ENCODE data around the gene ZNF451. TPM values are rescaled to one million over a fixed set of nuclear protein-coding genes. Genes with fewer than 3 reads are reported as not detected.
A peak's percentile ranks its signal among the peaks of the same experiment; 100 is the strongest.

The ZNF451 gene
- polyA plus RNA-seq, 1 experiment, result 12.4 TPM

DNA sequence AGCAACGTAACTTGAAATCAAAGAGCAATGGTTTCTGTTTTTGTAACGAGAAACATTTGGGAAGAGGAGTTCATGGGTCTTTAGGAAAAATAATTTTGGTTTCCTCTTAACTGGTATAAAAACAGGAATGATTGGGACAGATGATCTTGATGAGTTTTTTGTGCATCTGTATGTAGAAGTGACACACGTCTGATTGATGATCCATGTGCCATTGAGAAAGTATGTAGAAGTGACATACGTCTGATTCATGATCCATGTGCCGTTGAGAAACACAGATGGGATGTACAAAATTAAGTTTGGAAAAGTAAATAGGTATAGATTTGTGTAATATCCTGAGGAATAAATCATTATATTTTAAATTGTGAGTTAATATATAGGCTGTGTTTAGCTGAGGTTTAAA is 41.4 kb upstream of the ZNF451 start:
- no peaks in the 10 kb centered on the region; the same call in 1 of the 2 replicates for H3K27me3 ChIP-seq (ENCODE audit: control insufficient read depth, insufficient read depth, low read length)
- DNase-seq (ENCODE audit: low read depth), result no peak
- TF ChIP-seq, protein P1, sequence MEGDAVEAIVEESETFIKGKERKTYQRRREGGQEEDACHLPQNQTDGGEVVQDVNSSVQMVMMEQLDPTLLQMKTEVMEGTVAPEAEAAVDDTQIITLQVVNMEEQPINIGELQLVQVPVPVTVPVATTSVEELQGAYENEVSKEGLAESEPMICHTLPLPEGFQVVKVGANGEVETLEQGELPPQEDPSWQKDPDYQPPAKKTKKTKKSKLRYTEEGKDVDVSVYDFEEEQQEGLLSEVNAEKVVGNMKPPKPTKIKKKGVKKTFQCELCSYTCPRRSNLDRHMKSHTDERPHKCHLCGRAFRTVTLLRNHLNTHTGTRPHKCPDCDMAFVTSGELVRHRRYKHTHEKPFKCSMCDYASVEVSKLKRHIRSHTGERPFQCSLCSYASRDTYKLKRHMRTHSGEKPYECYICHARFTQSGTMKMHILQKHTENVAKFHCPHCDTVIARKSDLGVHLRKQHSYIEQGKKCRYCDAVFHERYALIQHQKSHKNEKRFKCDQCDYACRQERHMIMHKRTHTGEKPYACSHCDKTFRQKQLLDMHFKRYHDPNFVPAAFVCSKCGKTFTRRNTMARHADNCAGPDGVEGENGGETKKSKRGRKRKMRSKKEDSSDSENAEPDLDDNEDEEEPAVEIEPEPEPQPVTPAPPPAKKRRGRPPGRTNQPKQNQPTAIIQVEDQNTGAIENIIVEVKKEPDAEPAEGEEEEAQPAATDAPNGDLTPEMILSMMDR (IDR thresholded peaks at IDR 0.05; ENCODE audit: insufficient read depth, low read depth, low read length), result no peak
- POLR2A ChIA-PET, result no interaction called here
- 0 out of 2 replicates have a peak overlapping the region, but pooled peaks have one; percentile 1 for H3K4me3 ChIP-seq (ENCODE audit: low read depth, low read length)
- no peaks in the 10 kb centered on the region for H3K36me3 ChIP-seq (ENCODE audit: control insufficient read depth, insufficient read depth, low read length)
- CTCF ChIA-PET, result no interaction called here

DNA sequence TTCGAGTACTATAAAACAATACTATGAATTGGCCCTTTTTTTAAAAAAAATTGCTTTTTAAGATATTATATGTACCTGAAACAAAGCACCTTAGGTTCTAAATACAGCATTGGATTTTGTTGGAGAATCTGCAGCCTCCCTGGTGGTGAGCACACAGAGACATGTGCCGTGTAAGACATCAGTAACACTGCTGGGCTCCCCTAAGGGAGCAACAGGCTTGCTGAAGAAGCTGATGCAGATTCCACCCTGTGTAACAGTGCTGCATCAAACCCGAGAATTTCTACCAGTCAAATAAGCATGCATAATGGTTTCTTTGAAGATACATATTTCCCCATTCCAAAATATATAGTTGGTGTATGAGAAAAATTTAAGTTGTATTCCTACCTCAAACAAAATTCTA is 26.1 kb upstream of the ZNF451 start:
- TF ChIP-seq, protein P1 (IDR thresholded peaks at IDR 0.05; ENCODE audit: insufficient read depth, low read depth, low read length), result no peak
- no peaks in the 10 kb centered on the region for H3K27me3 ChIP-seq (ENCODE audit: control insufficient read depth, insufficient read depth, low read length)
- H3K36me3 ChIP-seq (ENCODE audit: control insufficient read depth, insufficient read depth, low read length), result peaks cover 3% of the 10 kb centered on the region
- DNase-seq (ENCODE audit: low read depth), result no peak
- H3K4me3 ChIP-seq (ENCODE audit: low read depth, low read length), result no peak overlapping the region
- ChIA-PET CTCF (no interaction called here), POLR2A (no interaction called here)

DNA sequence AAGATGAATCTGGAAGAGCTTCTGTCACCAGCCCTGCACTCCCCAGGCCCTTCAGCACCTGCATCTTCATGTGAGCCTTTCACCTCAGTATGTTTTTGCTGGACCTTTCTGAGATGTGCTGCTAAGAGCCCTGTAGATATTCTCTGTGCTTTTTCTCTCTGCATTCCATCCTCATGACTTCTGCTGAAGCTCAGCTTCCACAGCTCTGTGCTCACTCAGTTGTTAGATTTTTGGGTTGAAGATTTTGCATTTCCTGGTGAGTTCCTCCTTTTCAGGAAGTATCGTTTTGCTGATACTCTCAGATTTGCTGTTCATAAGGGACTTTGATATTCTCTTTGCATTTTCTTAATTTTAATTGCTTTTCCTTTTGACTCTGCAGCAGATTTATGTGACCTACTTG is 25.2 kb upstream of the ZNF451 start:
- Histone ChIP-seq H3K27me3 (ENCODE audit: control insufficient read depth, insufficient read depth, low read length) (no peaks in the 10 kb centered on the region), H3K36me3 (ENCODE audit: control insufficient read depth, insufficient read depth, low read length) (peaks cover 3% of the 10 kb centered on the region), H3K4me3 (ENCODE audit: low read depth, low read length) (no peak overlapping the region)
- CTCF ChIA-PET, result interaction anchor here (0.9 to 1.1 kb wide), 3 partner anchors 15 to 157 kb away, joined by 3 read pairs; no protein-coding TSS in a partner anchor
- TF ChIP-seq, protein P1 (IDR thresholded peaks at IDR 0.05; ENCODE audit: insufficient read depth, low read depth, low read length), result no peak
- DNase-seq (ENCODE audit: low read depth), result peak; percentile 6
- POLR2A ChIA-PET, result interaction anchor here (0.7 kb wide), 1 partner anchor 533 kb away, joined by 3 read pairs; no protein-coding TSS in a partner anchor

DNA sequence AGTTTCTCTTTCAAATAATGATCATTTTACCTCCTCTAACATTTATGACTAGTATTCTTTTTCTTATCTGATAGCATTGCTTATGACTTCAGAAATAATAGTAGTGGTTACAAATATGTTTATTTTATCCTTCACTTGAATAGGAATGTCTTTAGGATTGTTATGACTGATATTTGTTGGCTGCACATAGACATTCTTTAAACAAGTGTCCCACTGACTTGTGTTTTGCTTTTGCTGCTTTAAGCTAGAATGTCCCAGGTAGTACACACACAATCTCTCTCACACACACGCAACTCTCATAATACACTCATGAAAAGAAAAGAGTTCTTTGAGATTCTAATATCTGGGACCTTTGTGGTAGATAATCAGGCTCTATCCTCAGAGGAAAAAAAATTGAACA is 21.9 kb upstream of the ZNF451 start:
- Histone ChIP-seq H3K4me3 (ENCODE audit: low read depth, low read length) (no peak overlapping the region), H3K36me3 (ENCODE audit: control insufficient read depth, insufficient read depth, low read length) (no peaks in the 10 kb centered on the region), H3K27me3 (ENCODE audit: control insufficient read depth, insufficient read depth, low read length) (no peaks in the 10 kb centered on the region)
- ChIA-PET POLR2A (interaction anchor here (0.5 kb wide), 1 partner anchor 9 kb away, joined by 13 read pairs; no protein-coding TSS in a partner anchor), CTCF (interaction anchor here (0.6 kb wide), 1 partner anchor 118 kb away, joined by 4 read pairs; no protein-coding TSS in a partner anchor)
- no peak for DNase-seq (ENCODE audit: low read depth)
- TF ChIP-seq, protein P1 (IDR thresholded peaks at IDR 0.05; ENCODE audit: insufficient read depth, low read depth, low read length), result no peak

DNA sequence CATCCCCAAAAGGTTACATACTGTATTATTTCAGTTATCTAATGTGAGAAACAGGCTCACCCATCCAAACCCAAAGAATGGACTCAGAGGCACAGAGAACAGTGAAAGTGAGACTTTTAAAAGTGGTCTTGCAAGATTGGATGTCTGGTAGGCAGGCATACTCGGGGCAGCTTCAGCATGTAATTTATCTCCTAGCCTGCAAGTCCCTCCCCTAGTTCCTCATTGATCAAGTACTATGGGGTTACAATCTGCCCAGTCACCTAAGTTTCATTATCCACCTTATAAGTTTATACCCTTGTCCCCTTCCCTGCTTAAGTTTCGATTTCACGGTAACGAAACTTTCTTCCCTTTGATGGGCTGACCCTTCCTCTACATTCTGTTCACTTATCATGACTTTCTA is 20.8 kb upstream of the ZNF451 start:
- H3K36me3 ChIP-seq (ENCODE audit: control insufficient read depth, insufficient read depth, low read length), result no peaks in the 10 kb centered on the region
- H3K4me3 ChIP-seq (ENCODE audit: low read depth, low read length), result no peak overlapping the region
- H3K27me3 ChIP-seq (ENCODE audit: control insufficient read depth, insufficient read depth, low read length), result no peaks in the 10 kb centered on the region
- TF ChIP-seq, protein P1 (IDR thresholded peaks at IDR 0.05; ENCODE audit: insufficient read depth, low read depth, low read length), result no peak
- POLR2A ChIA-PET, result no interaction called here
- CTCF ChIA-PET, result no interaction called here
- no peak for DNase-seq (ENCODE audit: low read depth)

Data from BJ (cell line).